SK-N-SH treated with all-trans-retinoic acid at 6 μM for 48 hours (cell line): ENCODE data around the gene PRELID3B.
A peak's percentile ranks its signal among the peaks of the same experiment; 100 is the strongest.

Experiments used
- ATAC-seq: fragments of 200-7000 bp; cut with Tn5 transposase; 3 replicates; pipeline ENCODE4 v1.9.1; 2020; ENCODE audit warnings: mild to moderate bottlenecking, moderate library complexity
- ARNTL ChIP-seq: fragments of 450-650 bp; formaldehyde crosslinking; IDR thresholded peaks from 2 replicates; pipeline ENCODE4 v1.5.0; 2020; ENCODE audit warnings: low read depth, mild to moderate bottlenecking, moderate library complexity, borderline replicate concordance
- CSDC2 ChIP-seq: fragments of 250-450 bp; sonication (Bioruptor Pico); IDR thresholded peaks from 2 replicates; pipeline ENCODE4 v1.5.0; 2020; ENCODE audit warnings: mild to moderate bottlenecking, moderate library complexity
- ESRRG ChIP-seq: fragments of 250-450 bp; sonication (Bioruptor Pico); IDR thresholded peaks from 2 replicates; pipeline ENCODE4 v1.6.1; 2021; ENCODE audit warnings: mild to moderate bottlenecking
- GLIS3 ChIP-seq: fragments of 250-450 bp; sonication (Bioruptor Pico); IDR thresholded peaks from 2 replicates; pipeline ENCODE4 v1.5.0; 2020; ENCODE audit warnings: mild to moderate bottlenecking, moderate library complexity
- ISL1 ChIP-seq: fragments of 250-450 bp; sonication (Bioruptor Pico); IDR thresholded peaks from 2 replicates; pipeline ENCODE4 v2.1.2; 2022; ENCODE audit warnings: mild to moderate bottlenecking, moderate library complexity
- OSR1 ChIP-seq: fragments of 250-450 bp; sonication (Bioruptor Pico); IDR thresholded peaks from 2 replicates; pipeline ENCODE4 v1.8.0; 2022; ENCODE audit warnings: moderate library complexity, mild to moderate bottlenecking, inconsistent platforms
- PPARA ChIP-seq: fragments of 250-450 bp; sonication (Bioruptor Pico); IDR thresholded peaks from 2 replicates; pipeline ENCODE4 v1.5.0; 2020; ENCODE audit warnings: mild to moderate bottlenecking, borderline replicate concordance
- RARB ChIP-seq: fragments of 250-450 bp; sonication (Bioruptor Pico); IDR thresholded peaks from 2 replicates; pipeline ENCODE4 v1.8.0; 2021; ENCODE audit warnings: mild to moderate bottlenecking, moderate library complexity
- SNAI2 ChIP-seq: fragments of 250-450 bp; sonication (Bioruptor Pico); IDR thresholded peaks from 2 replicates; pipeline ENCODE4 v1.5.0; 2020; ENCODE audit warnings: mild to moderate bottlenecking, moderate library complexity
- TCF4 ChIP-seq: fragments of 250-450 bp; sonication (Bioruptor Pico); IDR thresholded peaks from 2 replicates; pipeline ENCODE4 v1.8.0; 2021; ENCODE audit warnings: mild to moderate bottlenecking, moderate library complexity, borderline replicate concordance
- TOX ChIP-seq: fragments of 250-450 bp; sonication (Bioruptor Pico); IDR thresholded peaks from 2 replicates; pipeline ENCODE4 v1.8.0; 2021; ENCODE audit warnings: mild to moderate bottlenecking, moderate library complexity, borderline replicate concordance
- ZC3H10 ChIP-seq: fragments of 250-450 bp; sonication (Bioruptor Pico); IDR thresholded peaks from 2 replicates; pipeline ENCODE4 v1.5.1; 2021; ENCODE audit warnings: mild to moderate bottlenecking, moderate library complexity
- ZFP3 ChIP-seq: fragments of 250-450 bp; sonication (Bioruptor Pico); IDR thresholded peaks from 2 replicates; pipeline ENCODE4 v1.5.0; 2020; ENCODE audit warnings: mild to moderate bottlenecking, moderate library complexity
- ZNF565 ChIP-seq: fragments of 450-650 bp; formaldehyde crosslinking; conservative IDR thresholded peaks from 2 replicates; pipeline ENCODE4 v1.5.0; 2020; ENCODE audit warnings: low read depth, mild to moderate bottlenecking, moderate library complexity
- ZNF70 ChIP-seq: fragments of 450-650 bp; formaldehyde crosslinking; IDR thresholded peaks from 2 replicates; pipeline ENCODE4 v1.5.0; 2020; ENCODE audit warnings: mild to moderate bottlenecking, moderate library complexity
- ZNF8 ChIP-seq: fragments of 450-650 bp; formaldehyde crosslinking; IDR thresholded peaks from 2 replicates; pipeline ENCODE4 v1.5.0; 2020; ENCODE audit warnings: mild to moderate bottlenecking, moderate library complexity
- TF ChIP-seq, protein P1 (sequence below): fragments of 250-450 bp; sonication (Bioruptor Pico); IDR thresholded peaks from 2 replicates; pipeline ENCODE4 v1.8.0; 2021; ENCODE audit warnings: low read depth, mild to moderate bottlenecking, moderate library complexity, borderline replicate concordance
- TF ChIP-seq, protein P2 (sequence below): fragments of 250-450 bp; sonication (Bioruptor Pico); IDR thresholded peaks from 2 replicates; pipeline ENCODE4 v1.5.1; 2020; ENCODE audit warnings: low read depth, mild to moderate bottlenecking, moderate library complexity
- TF ChIP-seq, protein P3 (sequence below): fragments of 250-450 bp; sonication (Bioruptor Pico); IDR thresholded peaks from 2 replicates; pipeline ENCODE4 v1.5.1; 2021; ENCODE audit warnings: mild to moderate bottlenecking, moderate library complexity
- TF ChIP-seq, protein P4 (sequence below): fragments of 250-450 bp; sonication (Bioruptor Pico); IDR thresholded peaks from 2 replicates; pipeline ENCODE4 v1.8.0; 2020; ENCODE audit warnings: mild to moderate bottlenecking, moderate library complexity, borderline replicate concordance

PRELID3B gene

DNA sequence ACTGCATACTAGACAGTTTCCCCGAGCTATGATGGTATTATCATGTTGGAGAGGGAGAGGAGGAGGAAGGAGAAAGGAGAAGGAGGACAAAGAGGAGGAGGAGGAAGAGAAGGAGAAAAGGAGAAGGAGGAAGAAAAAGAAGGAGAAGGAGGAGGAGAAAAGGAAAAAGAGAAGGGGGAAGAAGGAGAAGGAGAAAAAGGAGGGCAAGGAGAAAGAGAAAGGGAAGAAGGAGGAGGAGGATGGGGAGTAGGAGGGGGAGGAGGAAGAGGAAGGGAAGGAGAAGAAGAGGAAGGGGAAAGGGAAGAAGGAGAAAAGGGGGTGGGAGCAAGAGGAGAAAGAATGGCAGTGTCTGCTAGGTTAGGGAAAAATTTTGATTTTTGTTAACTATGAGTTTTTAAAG lies 35.1 kb upstream of the PRELID3B start:
- TF ChIP-seq ZNF70 (CRISPR knock-in tag) (no peak), RARB (CRISPR knock-in tag) (no peak), ARNTL (CRISPR knock-in tag) (no peak), TOX (no peak), ISL1 (CRISPR knock-in tag) (no peak), OSR1 (CRISPR knock-in tag) (no peak), ZNF565 (CRISPR knock-in tag) (no peak), ZC3H10 (no peak), CSDC2 (CRISPR knock-in tag) (no peak), ESRRG (no peak), TCF4 (no peak), ZNF8 (CRISPR knock-in tag) (no peak), SNAI2 (no peak), ZFP3 (no peak)
- TF ChIP-seq, protein P1, sequence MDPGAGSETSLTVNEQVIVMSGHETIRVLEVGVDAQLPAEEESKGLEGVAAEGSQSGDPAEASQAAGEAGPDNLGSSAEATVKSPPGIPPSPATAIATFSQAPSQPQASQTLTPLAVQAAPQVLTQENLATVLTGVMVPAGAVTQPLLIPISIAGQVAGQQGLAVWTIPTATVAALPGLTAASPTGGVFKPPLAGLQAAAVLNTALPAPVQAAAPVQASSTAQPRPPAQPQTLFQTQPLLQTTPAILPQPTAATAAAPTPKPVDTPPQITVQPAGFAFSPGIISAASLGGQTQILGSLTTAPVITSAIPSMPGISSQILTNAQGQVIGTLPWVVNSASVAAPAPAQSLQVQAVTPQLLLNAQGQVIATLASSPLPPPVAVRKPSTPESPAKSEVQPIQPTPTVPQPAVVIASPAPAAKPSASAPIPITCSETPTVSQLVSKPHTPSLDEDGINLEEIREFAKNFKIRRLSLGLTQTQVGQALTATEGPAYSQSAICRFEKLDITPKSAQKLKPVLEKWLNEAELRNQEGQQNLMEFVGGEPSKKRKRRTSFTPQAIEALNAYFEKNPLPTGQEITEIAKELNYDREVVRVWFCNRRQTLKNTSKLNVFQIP (CRISPR knock-in tag), result no peak
- TF ChIP-seq, protein P2, sequence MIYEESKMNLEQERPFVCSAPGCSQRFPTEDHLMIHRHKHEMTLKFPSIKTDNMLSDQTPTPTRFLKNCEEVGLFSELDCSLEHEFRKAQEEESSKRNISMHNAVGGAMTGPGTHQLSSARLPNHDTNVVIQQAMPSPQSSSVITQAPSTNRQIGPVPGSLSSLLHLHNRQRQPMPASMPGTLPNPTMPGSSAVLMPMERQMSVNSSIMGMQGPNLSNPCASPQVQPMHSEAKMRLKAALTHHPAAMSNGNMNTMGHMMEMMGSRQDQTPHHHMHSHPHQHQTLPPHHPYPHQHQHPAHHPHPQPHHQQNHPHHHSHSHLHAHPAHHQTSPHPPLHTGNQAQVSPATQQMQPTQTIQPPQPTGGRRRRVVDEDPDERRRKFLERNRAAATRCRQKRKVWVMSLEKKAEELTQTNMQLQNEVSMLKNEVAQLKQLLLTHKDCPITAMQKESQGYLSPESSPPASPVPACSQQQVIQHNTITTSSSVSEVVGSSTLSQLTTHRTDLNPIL, result no peak
- TF ChIP-seq, protein P3, sequence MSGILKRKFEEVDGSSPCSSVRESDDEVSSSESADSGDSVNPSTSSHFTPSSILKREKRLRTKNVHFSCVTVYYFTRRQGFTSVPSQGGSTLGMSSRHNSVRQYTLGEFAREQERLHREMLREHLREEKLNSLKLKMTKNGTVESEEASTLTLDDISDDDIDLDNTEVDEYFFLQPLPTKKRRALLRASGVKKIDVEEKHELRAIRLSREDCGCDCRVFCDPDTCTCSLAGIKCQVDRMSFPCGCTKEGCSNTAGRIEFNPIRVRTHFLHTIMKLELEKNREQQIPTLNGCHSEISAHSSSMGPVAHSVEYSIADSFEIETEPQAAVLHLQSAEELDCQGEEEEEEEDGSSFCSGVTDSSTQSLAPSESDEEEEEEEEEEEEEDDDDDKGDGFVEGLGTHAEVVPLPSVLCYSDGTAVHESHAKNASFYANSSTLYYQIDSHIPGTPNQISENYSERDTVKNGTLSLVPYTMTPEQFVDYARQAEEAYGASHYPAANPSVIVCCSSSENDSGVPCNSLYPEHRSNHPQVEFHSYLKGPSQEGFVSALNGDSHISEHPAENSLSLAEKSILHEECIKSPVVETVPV (CRISPR knock-in tag), result no peak
- no peak for ATAC-seq

DNA sequence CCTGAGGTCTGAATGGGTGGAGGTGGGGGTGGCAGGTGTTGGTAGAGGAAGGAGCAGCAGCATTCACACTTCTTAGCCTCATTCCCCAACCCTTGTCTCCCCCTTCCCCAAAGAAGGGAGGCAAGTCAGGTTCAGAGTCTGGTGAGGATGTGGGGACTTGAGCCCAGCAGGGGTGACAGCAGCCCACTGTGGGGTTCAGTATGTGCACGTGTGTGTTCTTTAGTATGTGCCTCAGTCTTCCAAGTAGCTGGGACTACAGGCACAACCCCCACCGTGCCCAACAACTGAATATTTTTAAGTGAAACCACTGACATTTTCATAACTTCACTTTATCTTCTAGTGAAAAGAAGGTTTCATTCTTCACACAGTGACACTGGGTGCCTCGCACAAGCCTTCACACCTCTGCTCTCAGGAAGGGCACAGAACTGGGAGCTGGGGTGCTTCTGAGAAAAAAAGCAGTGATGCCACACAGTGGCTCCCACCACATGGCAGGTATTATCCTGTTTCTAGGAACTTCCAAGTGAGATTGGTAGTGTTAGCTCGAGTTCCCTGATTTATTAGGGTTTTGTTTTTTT lies 33.4 kb upstream of the PRELID3B start:
- no peak for ATAC-seq
- no peak for TF ChIP-seq TOX
- TF ChIP-seq ZNF565 (CRISPR knock-in tag), result no peak
- no peak for TF ChIP-seq ZNF70 (CRISPR knock-in tag)
- no peak for TF ChIP-seq ESRRG
- no peak for TF ChIP-seq OSR1 (CRISPR knock-in tag)
- TF ChIP-seq PPARA (CRISPR knock-in tag), result no peak
- TF ChIP-seq ZC3H10, result no peak

DNA sequence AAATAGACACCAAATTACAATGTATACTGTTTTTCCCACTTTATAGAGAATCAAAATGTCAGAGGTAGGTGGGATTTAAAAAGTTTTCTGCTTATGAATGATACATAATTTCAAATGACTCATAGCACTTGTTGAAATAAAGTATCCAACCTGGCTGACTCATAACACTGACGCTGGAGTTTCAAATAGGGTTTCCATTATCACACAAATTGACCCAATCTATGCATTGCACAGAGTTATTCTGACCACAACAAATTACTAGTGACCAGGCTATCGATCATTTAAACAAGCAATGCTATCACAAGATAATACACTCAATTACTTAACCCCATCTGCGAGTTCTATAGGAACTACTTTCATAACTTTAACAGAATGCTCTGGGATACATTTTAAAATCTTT lies 31.9 kb upstream of the PRELID3B start:
- ATAC-seq, result peak; percentile 58; the same call in 2 of the 3 replicates
- 0 out of 2 replicates have a peak, but pooled peaks have one; percentile 30 for TF ChIP-seq CSDC2 (CRISPR knock-in tag)
- no peak for TF ChIP-seq GLIS3 (CRISPR knock-in tag)
- TF ChIP-seq TOX, result peak; percentile 79; the same call in 1 of the 2 replicates
- peak; percentile 93 for TF ChIP-seq ZC3H10
- TF ChIP-seq, protein P2, result no peak
- peak; percentile 66; the same call in 1 of the 2 replicates for TF ChIP-seq ZFP3
- TF ChIP-seq, protein P4, sequence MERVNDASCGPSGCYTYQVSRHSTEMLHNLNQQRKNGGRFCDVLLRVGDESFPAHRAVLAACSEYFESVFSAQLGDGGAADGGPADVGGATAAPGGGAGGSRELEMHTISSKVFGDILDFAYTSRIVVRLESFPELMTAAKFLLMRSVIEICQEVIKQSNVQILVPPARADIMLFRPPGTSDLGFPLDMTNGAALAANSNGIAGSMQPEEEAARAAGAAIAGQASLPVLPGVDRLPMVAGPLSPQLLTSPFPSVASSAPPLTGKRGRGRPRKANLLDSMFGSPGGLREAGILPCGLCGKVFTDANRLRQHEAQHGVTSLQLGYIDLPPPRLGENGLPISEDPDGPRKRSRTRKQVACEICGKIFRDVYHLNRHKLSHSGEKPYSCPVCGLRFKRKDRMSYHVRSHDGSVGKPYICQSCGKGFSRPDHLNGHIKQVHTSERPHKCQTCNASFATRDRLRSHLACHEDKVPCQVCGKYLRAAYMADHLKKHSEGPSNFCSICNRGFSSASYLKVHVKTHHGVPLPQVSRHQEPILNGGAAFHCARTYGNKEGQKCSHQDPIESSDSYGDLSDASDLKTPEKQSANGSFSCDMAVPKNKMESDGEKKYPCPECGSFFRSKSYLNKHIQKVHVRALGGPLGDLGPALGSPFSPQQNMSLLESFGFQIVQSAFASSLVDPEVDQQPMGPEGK, result peak; percentile 81
- peak; percentile 89 for TF ChIP-seq ISL1 (CRISPR knock-in tag)
- no peak for TF ChIP-seq TCF4

DNA sequence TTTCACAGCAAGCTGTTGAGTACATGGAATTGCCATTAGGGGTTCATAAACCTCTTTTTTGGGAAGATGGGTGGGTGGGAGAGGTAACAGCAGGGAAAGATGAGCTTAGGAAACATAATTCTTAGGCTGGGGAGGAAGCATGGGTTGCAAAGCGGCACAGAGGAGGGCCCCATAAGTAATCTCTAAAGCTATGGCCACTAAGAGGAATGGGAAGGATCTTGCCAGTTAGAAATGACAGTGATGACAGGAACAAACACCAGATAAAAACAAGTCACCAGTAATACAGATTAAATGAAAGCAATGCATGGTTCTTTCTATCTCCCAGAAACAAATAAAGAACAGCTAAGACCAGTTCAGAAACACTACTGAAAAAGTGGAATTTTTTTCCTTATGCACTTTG lies 31.0 kb upstream of the PRELID3B start:
- TF ChIP-seq ARNTL (CRISPR knock-in tag) (no peak), GLIS3 (CRISPR knock-in tag) (no peak), ZFP3 (no peak), ZC3H10 (no peak), OSR1 (CRISPR knock-in tag) (no peak), TCF4 (no peak), SNAI2 (no peak), ZNF70 (CRISPR knock-in tag) (no peak), ZNF565 (CRISPR knock-in tag) (no peak), ZNF8 (CRISPR knock-in tag) (no peak), CSDC2 (CRISPR knock-in tag) (no peak)
- TF ChIP-seq, protein P2, result no peak
- TF ChIP-seq, protein P1 (CRISPR knock-in tag), result no peak

More for the DNA sequence above, 31.0 kb upstream of the PRELID3B start:
- ATAC-seq, result peak; percentile 25; the same call in 1 of the 3 replicates
